Measurements from ENCODE around the gene CDK19. TPM values are rescaled to one million over a fixed set of nuclear protein-coding genes. Genes with fewer than 3 reads are reported as not detected.

CDK19 gene
- total RNA-seq, 4 donors from 2014 or later, result 3.0 to 7.4 (median 6.3) TPM

GRCh38 chr6:110671447-110671846 is 143.8 kb downstream of the CDK19 start:
- H3K9me3 ChIP-seq, result no peaks in the 10 kb centered on the region
- no peak for DNase-seq
- H3K27me3 ChIP-seq, result no peaks in the 10 kb centered on the region
- intact Hi-C loops (cut with DNase I; ENCODE audit: low total_unique reads) (no loop called here), in situ Hi-C loops (cut with MboI; ENCODE audit: low sequenced_read_pairs in 4 of 4) (loop anchor here in 1 of 4 donors (10.0 kb wide), 1 partner anchor 147 kb away; no protein-coding TSS in a partner anchor)
- no peak overlapping the region for H3K27ac ChIP-seq
- peaks cover 0 to 6% of the 10 kb centered on the region in 2 donors for H3K4me1 ChIP-seq
- H3K4me3 ChIP-seq, result no peak overlapping the region
- no peak for ATAC-seq
- H3K36me3 ChIP-seq, result no peaks in the 10 kb centered on the region
- TF ChIP-seq CTCF (IDR thresholded peaks at IDR 0.05 in 4 of 5, conservative IDR thresholded peaks at IDR 0.05 in 1 of 5), result no peak
- no peak for TF ChIP-seq POLR2A (IDR thresholded peaks at IDR 0.05)

GRCh38 chr6:110665600-110665999 is 149.7 kb downstream of the CDK19 start:
- H3K9me3 ChIP-seq, result no peaks in the 10 kb centered on the region
- in situ Hi-C loops (cut with MboI; ENCODE audit: low sequenced_read_pairs in 4 of 4) (no loop called here), intact Hi-C loops (cut with DNase I; ENCODE audit: low total_unique reads) (no loop called here)
- TF ChIP-seq POLR2A (IDR thresholded peaks at IDR 0.05), result no peak
- TF ChIP-seq CTCF (IDR thresholded peaks at IDR 0.05 in 4 of 5, conservative IDR thresholded peaks at IDR 0.05 in 1 of 5), result no peak
- no peak overlapping the region for H3K4me3 ChIP-seq
- H3K4me1 ChIP-seq, result no peaks in the 10 kb centered on the region
- no peaks in the 10 kb centered on the region for H3K27me3 ChIP-seq
- no peaks in the 10 kb centered on the region for H3K36me3 ChIP-seq
- DNase-seq (no peak), ATAC-seq (no peak)
- H3K27ac ChIP-seq, result no peak overlapping the region

- Histone ChIP-seq H3K4me1 (no peaks in the 10 kb centered on the region), H3K4me3 (no peak overlapping the region), H3K9me3 (no peaks in the 10 kb centered on the region), H3K27me3 (no peaks in the 10 kb centered on the region), H3K36me3 (no peaks in the 10 kb centered on the region), H3K27ac (no peak overlapping the region)
- in situ Hi-C loops (cut with MboI; ENCODE audit: low sequenced_read_pairs in 4 of 4), result no loop called here
- DNase-seq (no peak), ATAC-seq (no peak)
- no peak for TF ChIP-seq CTCF (IDR thresholded peaks at IDR 0.05 in 4 of 5, conservative IDR thresholded peaks at IDR 0.05 in 1 of 5)
- no peak for TF ChIP-seq POLR2A (IDR thresholded peaks at IDR 0.05)
- intact Hi-C loops (cut with DNase I; ENCODE audit: low total_unique reads), result no loop called here
Observed at GRCh38 chr6:110664933-110665332, 150.3 kb downstream of the CDK19 start.

GRCh38 chr6:110662490-110663211 is 152.6 kb downstream of the CDK19 start:
- no peak for DNase-seq
- Histone ChIP-seq H3K27ac (no peak overlapping the region), H3K9me3 (no peaks in the 10 kb centered on the region), H3K4me1 (no peaks in the 10 kb centered on the region), H3K36me3 (no peaks in the 10 kb centered on the region), H3K27me3 (no peaks in the 10 kb centered on the region), H3K4me3 (no peak overlapping the region)
- ATAC-seq, result no peak
- TF ChIP-seq CTCF (IDR thresholded peaks at IDR 0.05 in 4 of 5, conservative IDR thresholded peaks at IDR 0.05 in 1 of 5), result no peak
- TF ChIP-seq POLR2A (IDR thresholded peaks at IDR 0.05), result no peak
- in situ Hi-C loops (cut with MboI; ENCODE audit: low sequenced_read_pairs in 4 of 4), result no loop called here
- intact Hi-C loops (cut with DNase I; ENCODE audit: low total_unique reads), result no loop called here

- TF ChIP-seq POLR2A (IDR thresholded peaks at IDR 0.05) (no peak), CTCF (IDR thresholded peaks at IDR 0.05 in 4 of 5, conservative IDR thresholded peaks at IDR 0.05 in 1 of 5) (no peak)
Observed at GRCh38 chr6:110661414-110661813, 153.9 kb downstream of the CDK19 start.

More at GRCh38 chr6:110661414-110661813, 153.9 kb downstream of the CDK19 start:
- DNase-seq (no peak), ATAC-seq (no peak)
- no peaks in the 10 kb centered on the region for H3K9me3 ChIP-seq
- no peaks in the 10 kb centered on the region for H3K36me3 ChIP-seq
- no peak overlapping the region for H3K4me3 ChIP-seq
- in situ Hi-C loops (cut with MboI; ENCODE audit: low sequenced_read_pairs in 4 of 4) (no loop called here), intact Hi-C loops (cut with DNase I; ENCODE audit: low total_unique reads) (no loop called here)
- no peak overlapping the region for H3K27ac ChIP-seq
- no peaks in the 10 kb centered on the region for H3K4me1 ChIP-seq
- H3K27me3 ChIP-seq, result no peaks in the 10 kb centered on the region
